ENCODE data around the gene IGIP.

Gene IGIP

GRCh38 chr5:140130949-140131733, 5.4 kb downstream of the IGIP start:
- H3K4me3 ChIP-seq (ENCODE audit: low read length), result no peak overlapping the region
- no peak for TF ChIP-seq CTCF (IDR thresholded peaks at IDR 0.05; ENCODE audit: insufficient read depth, low read depth, low read length, missing control alignments)
- no peak for DNase-seq (ENCODE audit: low read depth)

DNA sequence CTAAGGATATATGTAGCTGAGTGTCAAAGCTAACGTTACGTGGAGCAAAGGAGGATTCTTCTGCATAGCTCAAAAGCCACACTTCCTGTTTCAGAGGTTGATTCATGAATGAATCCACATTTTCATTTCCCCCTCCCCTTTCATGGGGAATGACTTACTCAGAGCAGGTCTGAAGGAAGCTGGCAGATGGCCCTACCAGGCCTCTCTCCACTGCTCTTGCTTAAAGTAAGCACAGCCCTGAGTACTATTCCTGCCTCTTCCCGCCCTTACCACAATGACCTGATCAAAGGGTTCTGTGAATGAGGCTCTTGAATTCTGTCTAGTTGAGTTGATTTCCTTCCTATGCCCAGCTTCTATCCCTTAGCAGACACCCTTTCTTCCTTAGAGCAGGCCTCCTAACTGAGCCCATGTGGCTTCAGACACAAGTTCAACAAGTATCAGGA, 6.3 kb downstream of the IGIP start:
- no peak for TF ChIP-seq CTCF (IDR thresholded peaks at IDR 0.05; ENCODE audit: insufficient read depth, low read depth, low read length, missing control alignments)
- peak; percentile 93 for DNase-seq (ENCODE audit: low read depth)
- no peak overlapping the region for H3K4me3 ChIP-seq (ENCODE audit: low read length)

DNA sequence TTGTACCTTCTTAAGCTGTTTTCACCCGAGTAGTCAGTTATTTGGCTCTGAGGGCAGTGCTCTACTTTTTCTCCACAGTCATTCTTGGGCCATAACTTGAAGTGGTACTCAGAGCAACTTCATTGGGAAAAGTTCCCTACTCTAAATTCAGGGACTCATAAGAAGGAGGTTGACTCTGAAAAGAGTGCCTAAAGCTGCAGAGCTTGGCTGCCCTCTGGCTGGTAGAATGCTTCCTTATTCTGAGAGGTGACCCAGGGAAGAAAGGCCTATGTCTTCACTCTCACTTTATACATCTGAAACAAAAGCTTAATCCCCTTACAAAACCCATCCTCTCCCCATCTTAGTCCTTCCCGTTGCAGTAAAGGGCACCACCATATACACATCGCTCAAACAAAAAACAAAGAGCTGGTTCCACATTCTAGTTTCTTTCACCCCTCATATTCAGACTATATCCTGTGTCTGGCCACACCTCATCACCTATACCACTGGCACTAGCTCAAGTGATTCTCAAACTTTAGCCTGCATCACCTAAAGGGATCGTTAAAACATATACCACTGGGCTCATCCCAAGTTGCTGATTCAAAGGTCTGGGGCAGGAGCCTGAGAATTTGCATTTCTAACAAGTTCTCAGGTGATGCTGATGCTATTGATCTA, 7.9 kb downstream of the IGIP start:
- TF ChIP-seq CTCF (IDR thresholded peaks at IDR 0.05; ENCODE audit: insufficient read depth, low read depth, low read length, missing control alignments), result no peak
- no peak for DNase-seq (ENCODE audit: low read depth)
- H3K4me3 ChIP-seq (ENCODE audit: low read length), result no peak overlapping the region

GRCh38 chr5:140134277-140134935, 8.7 kb downstream of the IGIP start:
- H3K4me3 ChIP-seq (ENCODE audit: low read length), result no peak overlapping the region
- no peak for DNase-seq (ENCODE audit: low read depth)
- no peak for TF ChIP-seq CTCF (IDR thresholded peaks at IDR 0.05; ENCODE audit: insufficient read depth, low read depth, low read length, missing control alignments)

GRCh38 chr5:140135127-140135526, 9.4 kb downstream of the IGIP start:
- no peak for DNase-seq (ENCODE audit: low read depth)
- H3K4me3 ChIP-seq (ENCODE audit: low read length), result no peak overlapping the region
- no peak for TF ChIP-seq CTCF (IDR thresholded peaks at IDR 0.05; ENCODE audit: insufficient read depth, low read depth, low read length, missing control alignments)

GRCh38 chr5:140136624-140137023, 10.9 kb downstream of the IGIP start:
- no peak for DNase-seq (ENCODE audit: low read depth)
- no peak overlapping the region for H3K4me3 ChIP-seq (ENCODE audit: low read length)
- no peak for TF ChIP-seq CTCF (IDR thresholded peaks at IDR 0.05; ENCODE audit: insufficient read depth, low read depth, low read length, missing control alignments)
